GM19351 (cell line): Measurements from ENCODE around the gene SCN4A.
"Not testable (repeated sequence)": the region's sequence is repeated elsewhere in the genome, so short reads cannot be mapped to it uniquely, and the experiment has no call there.

Source experiments
- ATAC-seq: cut with Tn5 transposase; IDR thresholded peaks from one replicate; pipeline ENCODE4 v1.9.1; 2021; ENCODE audit warnings: mild to moderate bottlenecking, moderate library complexity; ENCODE audit not compliant: unreplicated experiment

Gene SCN4A

DNA sequence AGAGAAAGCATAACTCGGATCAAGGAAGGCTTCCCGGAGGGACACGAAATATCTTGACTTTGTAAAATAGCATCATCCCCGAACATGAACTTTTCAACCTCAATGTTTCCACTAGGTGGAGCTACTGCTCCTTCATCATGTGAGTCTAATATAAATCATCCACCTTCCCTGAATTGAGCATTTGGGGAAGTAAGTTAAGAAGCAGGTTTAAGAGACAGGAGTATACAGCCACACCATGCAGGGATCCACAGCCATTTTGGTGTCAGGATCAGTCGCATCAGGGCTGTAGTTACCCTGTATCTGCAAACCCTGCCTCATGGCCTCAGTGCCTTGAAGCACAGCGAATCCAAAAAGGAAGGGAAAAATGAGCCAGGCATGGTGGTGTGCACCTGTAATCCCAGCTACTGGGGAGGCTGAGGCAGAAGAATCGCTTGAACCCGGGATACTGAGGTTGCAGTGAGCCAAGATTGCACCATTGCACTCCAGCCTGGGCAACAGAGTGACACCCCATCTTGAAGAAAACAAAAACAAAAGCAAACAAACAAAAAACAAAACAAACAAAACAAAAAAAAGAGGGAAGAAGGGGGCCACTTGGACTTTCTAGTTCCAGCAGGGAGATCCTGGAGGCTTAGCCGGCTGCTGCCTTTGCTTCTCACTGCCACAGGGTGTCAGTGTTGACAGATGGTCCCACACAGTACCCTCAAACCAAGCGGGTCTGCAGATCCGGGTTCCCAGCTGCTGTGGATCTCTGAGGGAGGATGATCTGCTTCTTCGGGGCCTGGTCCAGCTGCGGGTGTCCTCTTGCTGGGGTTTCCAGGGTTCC lies 83.5 kb downstream of the SCN4A start:
- ATAC-seq, result not testable (repeated sequence)
